Spleen (tissue), 7 donors: ENCODE data around the gene RPLP1.

ENCODE experiments used
- CTCF ChIP-seq, 11 experiments: fragments of 200-600 bp in 7 of 11; fragments of 450-650 bp in 4 of 11; sonication (generic) in 4 of 11; IDR thresholded peaks in 8 of 11; conservative IDR thresholded peaks in 3 of 11; 1 replicate in 7 of 11; 2 replicates in 4 of 11; pipeline versions ENCODE4 v1.4.0 to v1.8.0; 2016 to 2021; ENCODE audit warnings: antibody characterized with exemption in 11 of 11, inconsistent platforms in 4 of 11, mild to moderate bottlenecking in 1 of 11
- POLR2A ChIP-seq, 3 donors: fragments of 450-650 bp; IDR thresholded peaks; one replicate each; pipeline ENCODE4 v1.5.1; 2017; ENCODE audit warnings: antibody characterized with exemption in 3 of 3, mild to moderate bottlenecking in 1 of 3
- donor health status: DM: no; HTN: no; CAD: no; lungs with moderate emphysema.
- donor health status: DM: no; HTN: no; CAD: no.
- donor health status: DM: no; HTN: no; CAD: no.

- TF ChIP-seq CTCF (IDR thresholded peaks at IDR 0.05 in 8 of 11, conservative IDR thresholded peaks at IDR 0.05 in 3 of 11) (no peak), POLR2A (IDR thresholded peaks at IDR 0.05) (no peak)
Observed at GRCh38 chr15:69498282-69498681, 45.7 kb downstream of the RPLP1 start.
